K562 (cell line): ENCODE measurements around the gene MCC. TPM values are rescaled to one million over a fixed set of nuclear protein-coding genes. Genes with fewer than 3 reads are reported as not detected.

Source experiments
- ATAC-seq: fragments of 200-7000 bp; cut with Tn5 transposase; 3 replicates; pipeline ENCODE4 v1.9.1; 2020; ENCODE audit warnings: moderate library complexity
- BruUV-seq: library from RNA; stranded (reverse); fragments of 400-500 nt; replicated peaks from 2 replicates; lab custom pipeline; 2021; lab: Mats Ljungman, UMichigan
- CTCF ChIA-PET: fragments of 300-600 bp; formaldehyde crosslinking; extraction: SDS; loops from one replicate; lab custom pipeline; 2021; ENCODE audit warnings: low intra/inter-chr PET ratio; lab: Yijun Ruan, JAX
- POLR2A ChIA-PET: fragments of 300-600, 350-650 bp; sonication (Branson Sonifier 250); formaldehyde crosslinking; extraction: SDS; loops from one replicate; lab custom pipeline; 2021; ENCODE audit warnings: antibody characterized with exemption, inconsistent platforms; lab: Yijun Ruan, JAX
- DNase-seq, 4 experiments: peaks; one replicate each; pipeline versions ENCODE4 v3.0.0 to v3.0.0-alpha.2; 2011 to 2018; ENCODE audit warnings: low spot score in 3 of 4, mixed read lengths in 3 of 4; ENCODE audit errors: extremely low read depth in 1 of 4
- FAIRE-seq: peaks from 2 replicates; lab custom pipeline; 2011; peaks lifted over from hg19 to GRCh38; lab: Jason Lieb, UNC
- H2AFZ ChIP-seq: 2 replicates; pipeline ENCODE4 v1.6.0; 2011; ENCODE audit warnings: low read depth, low read length, control low read depth, inconsistent platforms
- H3K27ac ChIP-seq: fragments of 200-600 bp; 3 replicates; pipeline ENCODE4 v1.8.0; 2011; ENCODE audit warnings: low read depth, mild to moderate bottlenecking, control low read depth, inconsistent platforms, low read length, moderate library complexity, mixed read lengths; ENCODE audit errors: extremely low read depth
- H3K27me3 ChIP-seq, 2 experiments: fragments of 300-600 bp in 1 of 2; 2 replicates in 1 of 2; 3 replicates in 1 of 2; pipeline versions ENCODE4 v1.6.0 to v1.8.0; 2011; ENCODE audit warnings: inconsistent platforms in 2 of 2, low read length in 2 of 2, mild to moderate bottlenecking in 1 of 2, mixed read lengths in 1 of 2, moderate library complexity in 1 of 2; ENCODE audit not compliant: control insufficient read depth in 2 of 2, insufficient read depth in 2 of 2
- H3K36me3 ChIP-seq: fragments of 300-600 bp; 3 replicates; pipeline ENCODE4 v1.8.0; 2011; ENCODE audit warnings: mild to moderate bottlenecking, low read length, inconsistent platforms; ENCODE audit not compliant: control insufficient read depth, insufficient read depth
- H3K4me1 ChIP-seq, 2 experiments: fragments of 200-600 bp in 1 of 2; replicated peaks in 1 of 2; 2 replicates in 1 of 2; 3 replicates in 1 of 2; pipeline versions ENCODE4 v1.5.1 to v1.8.0; 2011; ENCODE audit warnings: inconsistent platforms in 2 of 2, low read length in 2 of 2, mild to moderate bottlenecking in 1 of 2, mixed read lengths in 1 of 2, moderate library complexity in 1 of 2; ENCODE audit not compliant: control insufficient read depth in 2 of 2, insufficient read depth in 2 of 2
- H3K4me2 ChIP-seq: 2 replicates; pipeline ENCODE4 v1.6.1; 2011; ENCODE audit warnings: low read length, control low read depth, inconsistent platforms, mixed read lengths; ENCODE audit not compliant: insufficient read depth
- H3K4me3 ChIP-seq: fragments of 200-600 bp; sonication (generic), shearing (Covaris generic); 2 replicates; pipeline ENCODE4 v1.5.1; 2016; ENCODE audit warnings: control low read depth, inconsistent platforms
- H3K79me2 ChIP-seq: fragments of 200-600 bp; 3 replicates; pipeline ENCODE4 v1.8.0; 2011; ENCODE audit warnings: low read length, inconsistent platforms; ENCODE audit not compliant: control insufficient read depth, insufficient read depth
- H3K9ac ChIP-seq, 2 experiments: 2 replicates each; pipeline versions ENCODE4 v1.6.0 to v1.6.1; 2011; ENCODE audit warnings: low read depth in 2 of 2, low read length in 2 of 2, control low read depth in 1 of 2, inconsistent platforms in 1 of 2, mild to moderate bottlenecking in 1 of 2, mixed read lengths in 1 of 2; ENCODE audit not compliant: insufficient read depth in 1 of 2
- H3K9me1 ChIP-seq: one replicate; pipeline ENCODE4 v1.6.0; 2011; ENCODE audit warnings: inconsistent platforms, mild to moderate bottlenecking, low read length, moderate library complexity; ENCODE audit not compliant: control insufficient read depth, insufficient read depth
- H3K9me3 ChIP-seq: replicated peaks from 2 replicates; pipeline ENCODE4 v1.5.1; 2011; ENCODE audit warnings: low read depth, low read length, inconsistent platforms; ENCODE audit not compliant: control insufficient read depth, insufficient read depth
- H4K20me1 ChIP-seq: replicated peaks from 2 replicates; pipeline ENCODE4 v1.6.1; 2011; ENCODE audit warnings: low read length, inconsistent platforms, mixed read lengths; ENCODE audit not compliant: control insufficient read depth, insufficient read depth
- HNRNPK ChIP-seq: fragments of 200-400 bp; formaldehyde crosslinking; IDR thresholded peaks from one replicate; pipeline ENCODE4 v1.6.1; 2018; ENCODE audit warnings: mild to moderate bottlenecking, low read depth, low read length; ENCODE audit not compliant: poor library complexity, severe bottlenecking
- WGBS: fragments of 100-300 bp; shearing (Covaris generic); methylation state at CpG from one replicate; pipeline ENCODE4 v1.1.6; 2016; ENCODE audit warnings: low coverage, mixed read lengths; ENCODE audit not compliant: insufficient coverage; ENCODE audit errors: missing lambda C conversion rate; 5-methylcytosine and 5-hydroxymethylcytosine counted together
- in situ Hi-C: fragments of 300-500 bp; cut with MboI; formaldehyde crosslinking; loops from 4 replicates; pipeline ENCODE4 v1.15.0; 2018; ENCODE audit warnings: inconsistent platforms, mixed read lengths
- intact Hi-C: fragments of 100-400 bp; cut with micrococcal nuclease; formaldehyde crosslinking; loops from 2 replicates; pipeline ENCODE4 v1.14.2; 2022
- polyA plus RNA-seq, 8 experiments: library from polyadenylated mRNA; depleted of rRNA in 4 of 8; stranded (reverse) in 5 of 8; unstranded in 3 of 8; fragments of >200 nt; fragmentation: Nextera tagmentation in 2 of 8; fragmentation: Illumina TruSeq in 1 of 8; extraction: Ambion mirVana in 2 of 8; extraction: Trizol in 1 of 8; gene quantifications; 2 replicates each; pipeline versions ENCODE4 v1.2.1 to v1.2.3, GENCODE V29; 2011 to 2014; ENCODE audit warnings: inconsistent platforms in 1 of 8, missing spikeins in 1 of 8
- total RNA-seq, 7 experiments: library from RNA; depleted of rRNA in 6 of 7; stranded (reverse); fragments of >200 nt in 6 of 7; fragmentation: Illumina TruSeq in 2 of 7; extraction: Trizol in 2 of 7; gene quantifications; 2 replicates each; pipeline versions ENCODE4 v1.2.1 to v1.2.3, GENCODE V29; 2011 to 2021; ENCODE audit warnings: low replicate concordance in 1 of 7
- TF ChIP-seq, protein P1 (sequence below): fragments of 450-650 bp; IDR thresholded peaks from 2 replicates; pipeline ENCODE4 v1.6.1; 2017; ENCODE audit warnings: antibody characterized with exemption, mild to moderate bottlenecking
- TF ChIP-seq, protein P2 (sequence below): fragments of 250-450 bp; sonication (Bioruptor Pico); IDR thresholded peaks from 2 replicates; pipeline ENCODE4 v1.8.0; 2021; ENCODE audit warnings: mild to moderate bottlenecking, moderate library complexity

The MCC gene
- total and polyA plus RNA-seq, 9 of the 15 experiments (the other 6 are each of a cell fraction or from before 2014, with no cell fraction given): 0.04 to 0.24 (median 0.06) TPM; not detected in 1

DNA sequence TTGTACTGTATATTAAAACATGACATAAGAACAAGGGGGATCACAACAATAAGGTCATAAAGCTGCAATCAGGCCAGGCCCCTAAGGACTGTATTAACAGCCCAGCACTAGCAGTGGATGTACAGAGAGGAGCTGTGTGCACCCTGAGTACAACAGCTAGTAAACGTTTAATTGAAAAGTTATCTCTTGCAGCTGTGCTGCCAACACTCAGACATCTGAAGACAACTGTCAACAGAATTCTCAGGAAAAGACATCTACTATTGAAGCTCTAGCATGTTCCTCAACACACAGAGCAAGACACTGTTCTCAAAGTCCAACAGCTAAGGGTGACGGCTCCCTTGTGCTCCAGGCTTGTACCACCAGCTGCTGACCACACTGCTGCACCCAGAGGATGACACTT, 312.1 kb downstream of the MCC start (continued):
- TF ChIP-seq, protein P1, sequence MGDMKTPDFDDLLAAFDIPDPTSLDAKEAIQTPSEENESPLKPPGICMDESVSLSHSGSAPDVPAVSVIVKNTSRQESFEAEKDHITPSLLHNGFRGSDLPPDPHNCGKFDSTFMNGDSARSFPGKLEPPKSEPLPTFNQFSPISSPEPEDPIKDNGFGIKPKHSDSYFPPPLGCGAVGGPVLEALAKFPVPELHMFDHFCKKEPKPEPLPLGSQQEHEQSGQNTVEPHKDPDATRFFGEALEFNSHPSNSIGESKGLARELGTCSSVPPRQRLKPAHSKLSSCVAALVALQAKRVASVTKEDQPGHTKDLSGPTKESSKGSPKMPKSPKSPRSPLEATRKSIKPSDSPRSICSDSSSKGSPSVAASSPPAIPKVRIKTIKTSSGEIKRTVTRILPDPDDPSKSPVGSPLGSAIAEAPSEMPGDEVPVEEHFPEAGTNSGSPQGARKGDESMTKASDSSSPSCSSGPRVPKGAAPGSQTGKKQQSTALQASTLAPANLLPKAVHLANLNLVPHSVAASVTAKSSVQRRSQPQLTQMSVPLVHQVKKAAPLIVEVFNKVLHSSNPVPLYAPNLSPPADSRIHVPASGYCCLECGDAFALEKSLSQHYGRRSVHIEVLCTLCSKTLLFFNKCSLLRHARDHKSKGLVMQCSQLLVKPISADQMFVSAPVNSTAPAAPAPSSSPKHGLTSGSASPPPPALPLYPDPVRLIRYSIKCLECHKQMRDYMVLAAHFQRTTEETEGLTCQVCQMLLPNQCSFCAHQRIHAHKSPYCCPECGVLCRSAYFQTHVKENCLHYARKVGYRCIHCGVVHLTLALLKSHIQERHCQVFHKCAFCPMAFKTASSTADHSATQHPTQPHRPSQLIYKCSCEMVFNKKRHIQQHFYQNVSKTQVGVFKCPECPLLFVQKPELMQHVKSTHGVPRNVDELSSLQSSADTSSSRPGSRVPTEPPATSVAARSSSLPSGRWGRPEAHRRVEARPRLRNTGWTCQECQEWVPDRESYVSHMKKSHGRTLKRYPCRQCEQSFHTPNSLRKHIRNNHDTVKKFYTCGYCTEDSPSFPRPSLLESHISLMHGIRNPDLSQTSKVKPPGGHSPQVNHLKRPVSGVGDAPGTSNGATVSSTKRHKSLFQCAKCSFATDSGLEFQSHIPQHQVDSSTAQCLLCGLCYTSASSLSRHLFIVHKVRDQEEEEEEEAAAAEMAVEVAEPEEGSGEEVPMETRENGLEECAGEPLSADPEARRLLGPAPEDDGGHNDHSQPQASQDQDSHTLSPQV: no peak
- TF ChIP-seq, protein P2, sequence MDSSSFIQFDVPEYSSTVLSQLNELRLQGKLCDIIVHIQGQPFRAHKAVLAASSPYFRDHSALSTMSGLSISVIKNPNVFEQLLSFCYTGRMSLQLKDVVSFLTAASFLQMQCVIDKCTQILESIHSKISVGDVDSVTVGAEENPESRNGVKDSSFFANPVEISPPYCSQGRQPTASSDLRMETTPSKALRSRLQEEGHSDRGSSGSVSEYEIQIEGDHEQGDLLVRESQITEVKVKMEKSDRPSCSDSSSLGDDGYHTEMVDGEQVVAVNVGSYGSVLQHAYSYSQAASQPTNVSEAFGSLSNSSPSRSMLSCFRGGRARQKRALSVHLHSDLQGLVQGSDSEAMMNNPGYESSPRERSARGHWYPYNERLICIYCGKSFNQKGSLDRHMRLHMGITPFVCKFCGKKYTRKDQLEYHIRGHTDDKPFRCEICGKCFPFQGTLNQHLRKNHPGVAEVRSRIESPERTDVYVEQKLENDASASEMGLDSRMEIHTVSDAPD (CRISPR knock-in tag): no peak

DNA sequence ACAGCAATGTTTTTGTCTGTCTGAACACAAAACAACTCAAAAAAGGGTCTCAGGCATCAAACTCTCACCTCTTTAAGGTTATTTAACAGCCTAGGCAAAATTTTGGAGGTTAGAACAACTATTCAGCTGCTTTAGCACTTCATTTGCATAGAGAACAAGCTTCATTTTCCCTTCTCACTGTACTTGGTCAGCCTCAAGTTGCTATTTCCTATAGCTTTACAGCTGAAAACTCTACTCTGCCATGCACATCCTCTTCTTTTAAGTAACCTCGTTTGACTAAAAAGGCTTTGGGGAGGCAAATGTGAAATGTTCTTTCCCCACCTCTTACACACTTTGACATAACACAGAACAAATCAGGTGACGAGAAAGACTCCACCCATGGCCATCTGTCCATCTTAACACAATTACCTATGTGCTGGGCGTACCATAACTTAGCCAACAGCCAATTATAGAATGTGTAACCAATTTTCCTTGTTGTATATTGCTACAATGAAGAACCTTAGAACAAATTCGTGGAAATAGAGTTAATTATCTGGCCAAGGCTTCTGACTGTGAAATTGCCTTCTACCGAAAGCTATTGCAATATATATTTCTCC, 315.9 kb downstream of the MCC start:
- Histone ChIP-seq H3K4me1 (no peaks in the 10 kb centered on the region), H3K79me2 (no peaks in the 10 kb centered on the region), H3K9me1 (no peaks in the 10 kb centered on the region), H3K36me3 (no peaks in the 10 kb centered on the region), H4K20me1 (no peaks in the 10 kb centered on the region), H3K9ac (no peak overlapping the region), H3K4me2 (no peak overlapping the region), H3K9me3 (no peaks in the 10 kb centered on the region), H3K27ac (no peak overlapping the region), H3K4me3 (no peak overlapping the region), H3K27me3 (0 out of 5 replicates have a peak, but pooled peaks cover 0 to 4% of the 10 kb centered on the region in 2 experiments), H2AFZ (no peak overlapping the region)
- ATAC-seq (no peak), DNase-seq (no peak), FAIRE-seq (no peak)
- intact Hi-C loops: no loop called here
- in situ Hi-C loops: loop anchor here (10.0 kb wide), 1 partner anchor 1112 kb away; no protein-coding TSS in a partner anchor
- under 1% methylated on average over 5 of the region's 5 CpGs for WGBS
- ChIA-PET POLR2A (interaction anchor here (0.7 kb wide), 1 partner anchor 75 kb away, joined by 3 read pairs; no protein-coding TSS in a partner anchor), CTCF (no interaction called here)
- BruUV-seq: no TSS peak
- TF ChIP-seq HNRNPK: no peak
